ENCODE results near the gene LARP1B.
"Not testable (repeated sequence)": the region's sequence is repeated elsewhere in the genome, so short reads cannot be mapped to it uniquely, and the experiment has no call there.

LARP1B gene

GRCh38 chr4:128242601-128243000 is 181.5 kb downstream of the LARP1B start:
- in situ Hi-C loops (cut with HindIII; ENCODE audit: low pct_unique_long_range_greater_than_20kb, low sequenced_read_pairs) = no loop called here
- no peak for DNase-seq (ENCODE audit: low read depth in 1 of 2, low spot score in 1 of 2)
- TF ChIP-seq JUND (IDR thresholded peaks at IDR 0.05; ENCODE audit: low read depth) = no peak

- TF ChIP-seq JUND (IDR thresholded peaks at IDR 0.05; ENCODE audit: low read depth) = no peak
These were observed 183.3 kb downstream of the LARP1B start for GRCh38 chr4:128244379-128244778.

GRCh38 chr4:128245391-128245790 is 184.3 kb downstream of the LARP1B start:
- in situ Hi-C loops (cut with HindIII; ENCODE audit: low pct_unique_long_range_greater_than_20kb, low sequenced_read_pairs); DNase-seq (ENCODE audit: low read depth in 1 of 2, low spot score in 1 of 2): not testable (repeated sequence)

More at GRCh38 chr4:128244379-128244778, 183.3 kb downstream of the LARP1B start:
- DNase-seq (ENCODE audit: low read depth in 1 of 2, low spot score in 1 of 2) = no peak
- in situ Hi-C loops (cut with HindIII; ENCODE audit: low pct_unique_long_range_greater_than_20kb, low sequenced_read_pairs) = no loop called here

- in situ Hi-C loops (cut with HindIII; ENCODE audit: low pct_unique_long_range_greater_than_20kb, low sequenced_read_pairs) = no loop called here
- DNase-seq (ENCODE audit: low read depth in 1 of 2, low spot score in 1 of 2) = no peak
- TF ChIP-seq JUND (IDR thresholded peaks at IDR 0.05; ENCODE audit: low read depth) = no peak
These were observed 186.8 kb downstream of the LARP1B start for GRCh38 chr4:128247906-128248305.

GRCh38 chr4:128249787-128250668 is 188.9 kb downstream of the LARP1B start:
- no peak for DNase-seq (ENCODE audit: low read depth in 1 of 2, low spot score in 1 of 2)
- in situ Hi-C loops (cut with HindIII; ENCODE audit: low pct_unique_long_range_greater_than_20kb, low sequenced_read_pairs) = no loop called here
- no peak for TF ChIP-seq JUND (IDR thresholded peaks at IDR 0.05; ENCODE audit: low read depth)

- TF ChIP-seq JUND (IDR thresholded peaks at IDR 0.05; ENCODE audit: low read depth) = no peak
- in situ Hi-C loops (cut with HindIII; ENCODE audit: low pct_unique_long_range_greater_than_20kb, low sequenced_read_pairs) = no loop called here
- peak in 1 of 2 experiments; percentile 87 for DNase-seq (ENCODE audit: low read depth in 1 of 2, low spot score in 1 of 2)
These were observed 194.8 kb downstream of the LARP1B start for GRCh38 chr4:128255906-128256305.

GRCh38 chr4:128256539-128256938 is 195.4 kb downstream of the LARP1B start:
- in situ Hi-C loops (cut with HindIII; ENCODE audit: low pct_unique_long_range_greater_than_20kb, low sequenced_read_pairs) = no loop called here
- no peak for DNase-seq (ENCODE audit: low read depth in 1 of 2, low spot score in 1 of 2)

GRCh38 chr4:128258166-128258565 is 197.1 kb downstream of the LARP1B start:
- DNase-seq (ENCODE audit: low read depth in 1 of 2, low spot score in 1 of 2); in situ Hi-C loops (cut with HindIII; ENCODE audit: low pct_unique_long_range_greater_than_20kb, low sequenced_read_pairs): not testable (repeated sequence)

More at GRCh38 chr4:128256539-128256938, 195.4 kb downstream of the LARP1B start:
- TF ChIP-seq JUND (IDR thresholded peaks at IDR 0.05; ENCODE audit: low read depth) = no peak

GRCh38 chr4:128259889-128260288 is 198.8 kb downstream of the LARP1B start:
- in situ Hi-C loops (cut with HindIII; ENCODE audit: low pct_unique_long_range_greater_than_20kb, low sequenced_read_pairs); DNase-seq (ENCODE audit: low read depth in 1 of 2, low spot score in 1 of 2): not testable (repeated sequence)
